Measurements from ENCODE around the gene AKT1.

- TF ChIP-seq CTCF (IDR thresholded peaks at IDR 0.05) (no peak), EP300 (IDR thresholded peaks at IDR 0.05) (no peak), POLR2A (IDR thresholded peaks at IDR 0.05) (no peak)
Observed at GRCh38 chr14:104744484-104744883, 51.1 kb downstream of the AKT1 start.

Data from gastroesophageal sphincter (tissue), 3 donors.